ENCODE data around the gene HECW1.

DNA sequence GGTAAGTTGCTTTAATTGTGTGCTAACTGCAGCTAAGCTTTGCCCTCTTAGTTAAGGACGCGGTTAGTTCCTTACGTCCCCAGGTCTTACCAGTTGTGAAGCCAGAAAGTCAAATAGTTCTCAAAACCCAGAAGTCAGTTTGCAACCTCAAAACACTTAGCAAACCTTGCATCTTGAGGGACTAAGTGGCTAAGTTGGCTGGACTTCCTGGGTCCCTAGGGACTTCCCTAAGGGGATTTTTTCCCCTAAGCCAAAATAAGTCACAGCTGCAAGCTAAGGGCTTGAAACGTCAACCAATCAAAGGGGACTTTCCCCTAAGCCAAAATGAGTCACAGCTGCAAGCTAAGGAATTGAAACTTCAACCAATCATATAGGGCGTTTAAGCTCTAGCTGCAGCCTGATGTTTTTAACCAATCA is 36.2 kb upstream of the HECW1 start:
- TF ChIP-seq, protein P1, sequence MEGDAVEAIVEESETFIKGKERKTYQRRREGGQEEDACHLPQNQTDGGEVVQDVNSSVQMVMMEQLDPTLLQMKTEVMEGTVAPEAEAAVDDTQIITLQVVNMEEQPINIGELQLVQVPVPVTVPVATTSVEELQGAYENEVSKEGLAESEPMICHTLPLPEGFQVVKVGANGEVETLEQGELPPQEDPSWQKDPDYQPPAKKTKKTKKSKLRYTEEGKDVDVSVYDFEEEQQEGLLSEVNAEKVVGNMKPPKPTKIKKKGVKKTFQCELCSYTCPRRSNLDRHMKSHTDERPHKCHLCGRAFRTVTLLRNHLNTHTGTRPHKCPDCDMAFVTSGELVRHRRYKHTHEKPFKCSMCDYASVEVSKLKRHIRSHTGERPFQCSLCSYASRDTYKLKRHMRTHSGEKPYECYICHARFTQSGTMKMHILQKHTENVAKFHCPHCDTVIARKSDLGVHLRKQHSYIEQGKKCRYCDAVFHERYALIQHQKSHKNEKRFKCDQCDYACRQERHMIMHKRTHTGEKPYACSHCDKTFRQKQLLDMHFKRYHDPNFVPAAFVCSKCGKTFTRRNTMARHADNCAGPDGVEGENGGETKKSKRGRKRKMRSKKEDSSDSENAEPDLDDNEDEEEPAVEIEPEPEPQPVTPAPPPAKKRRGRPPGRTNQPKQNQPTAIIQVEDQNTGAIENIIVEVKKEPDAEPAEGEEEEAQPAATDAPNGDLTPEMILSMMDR (IDR thresholded peaks at IDR 0.05; ENCODE audit: low read depth, low read length, missing input control) = no peak
- TF ChIP-seq TAF1 (conservative IDR thresholded peaks at IDR 0.05) = no peak
- no peak for TF ChIP-seq JUND (IDR thresholded peaks at IDR 0.05)
- TF ChIP-seq, protein P2, sequence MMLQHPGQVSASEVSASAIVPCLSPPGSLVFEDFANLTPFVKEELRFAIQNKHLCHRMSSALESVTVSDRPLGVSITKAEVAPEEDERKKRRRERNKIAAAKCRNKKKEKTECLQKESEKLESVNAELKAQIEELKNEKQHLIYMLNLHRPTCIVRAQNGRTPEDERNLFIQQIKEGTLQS (IDR thresholded peaks at IDR 0.05) = no peak
- TF ChIP-seq, protein P3, sequence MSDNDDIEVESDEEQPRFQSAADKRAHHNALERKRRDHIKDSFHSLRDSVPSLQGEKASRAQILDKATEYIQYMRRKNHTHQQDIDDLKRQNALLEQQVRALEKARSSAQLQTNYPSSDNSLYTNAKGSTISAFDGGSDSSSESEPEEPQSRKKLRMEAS (IDR thresholded peaks at IDR 0.05) = no peak
- no peak for TF ChIP-seq RAD21 (IDR thresholded peaks at IDR 0.05)
- TF ChIP-seq, protein P4, sequence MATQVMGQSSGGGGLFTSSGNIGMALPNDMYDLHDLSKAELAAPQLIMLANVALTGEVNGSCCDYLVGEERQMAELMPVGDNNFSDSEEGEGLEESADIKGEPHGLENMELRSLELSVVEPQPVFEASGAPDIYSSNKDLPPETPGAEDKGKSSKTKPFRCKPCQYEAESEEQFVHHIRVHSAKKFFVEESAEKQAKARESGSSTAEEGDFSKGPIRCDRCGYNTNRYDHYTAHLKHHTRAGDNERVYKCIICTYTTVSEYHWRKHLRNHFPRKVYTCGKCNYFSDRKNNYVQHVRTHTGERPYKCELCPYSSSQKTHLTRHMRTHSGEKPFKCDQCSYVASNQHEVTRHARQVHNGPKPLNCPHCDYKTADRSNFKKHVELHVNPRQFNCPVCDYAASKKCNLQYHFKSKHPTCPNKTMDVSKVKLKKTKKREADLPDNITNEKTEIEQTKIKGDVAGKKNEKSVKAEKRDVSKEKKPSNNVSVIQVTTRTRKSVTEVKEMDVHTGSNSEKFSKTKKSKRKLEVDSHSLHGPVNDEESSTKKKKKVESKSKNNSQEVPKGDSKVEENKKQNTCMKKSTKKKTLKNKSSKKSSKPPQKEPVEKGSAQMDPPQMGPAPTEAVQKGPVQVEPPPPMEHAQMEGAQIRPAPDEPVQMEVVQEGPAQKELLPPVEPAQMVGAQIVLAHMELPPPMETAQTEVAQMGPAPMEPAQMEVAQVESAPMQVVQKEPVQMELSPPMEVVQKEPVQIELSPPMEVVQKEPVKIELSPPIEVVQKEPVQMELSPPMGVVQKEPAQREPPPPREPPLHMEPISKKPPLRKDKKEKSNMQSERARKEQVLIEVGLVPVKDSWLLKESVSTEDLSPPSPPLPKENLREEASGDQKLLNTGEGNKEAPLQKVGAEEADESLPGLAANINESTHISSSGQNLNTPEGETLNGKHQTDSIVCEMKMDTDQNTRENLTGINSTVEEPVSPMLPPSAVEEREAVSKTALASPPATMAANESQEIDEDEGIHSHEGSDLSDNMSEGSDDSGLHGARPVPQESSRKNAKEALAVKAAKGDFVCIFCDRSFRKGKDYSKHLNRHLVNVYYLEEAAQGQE (IDR thresholded peaks at IDR 0.05) = no peak
- TF ChIP-seq, protein P5, sequence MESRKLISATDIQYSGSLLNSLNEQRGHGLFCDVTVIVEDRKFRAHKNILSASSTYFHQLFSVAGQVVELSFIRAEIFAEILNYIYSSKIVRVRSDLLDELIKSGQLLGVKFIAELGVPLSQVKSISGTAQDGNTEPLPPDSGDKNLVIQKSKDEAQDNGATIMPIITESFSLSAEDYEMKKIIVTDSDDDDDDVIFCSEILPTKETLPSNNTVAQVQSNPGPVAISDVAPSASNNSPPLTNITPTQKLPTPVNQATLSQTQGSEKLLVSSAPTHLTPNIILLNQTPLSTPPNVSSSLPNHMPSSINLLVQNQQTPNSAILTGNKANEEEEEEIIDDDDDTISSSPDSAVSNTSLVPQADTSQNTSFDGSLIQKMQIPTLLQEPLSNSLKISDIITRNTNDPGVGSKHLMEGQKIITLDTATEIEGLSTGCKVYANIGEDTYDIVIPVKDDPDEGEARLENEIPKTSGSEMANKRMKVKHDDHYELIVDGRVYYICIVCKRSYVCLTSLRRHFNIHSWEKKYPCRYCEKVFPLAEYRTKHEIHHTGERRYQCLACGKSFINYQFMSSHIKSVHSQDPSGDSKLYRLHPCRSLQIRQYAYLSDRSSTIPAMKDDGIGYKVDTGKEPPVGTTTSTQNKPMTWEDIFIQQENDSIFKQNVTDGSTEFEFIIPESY (IDR thresholded peaks at IDR 0.05) = no peak
- TF ChIP-seq SP1 (IDR thresholded peaks at IDR 0.05) = no peak
- no peak for TF ChIP-seq EGR1 (IDR thresholded peaks at IDR 0.05; ENCODE audit: low read depth in 2 of 2)
